Fibroblast of pulmonary artery (primary cell): ENCODE data around the gene MYOM1.

ENCODE experiments used
- DNase-seq: peaks from one replicate; pipeline ENCODE4 v3.0.0-alpha.2; 2010; ENCODE audit warnings: low read depth
- H3K4me3 ChIP-seq: replicated peaks from 2 replicates; pipeline ENCODE4 v1.5.1; 2011; ENCODE audit warnings: low read depth, mild to moderate bottlenecking, control low read depth, low read length, moderate library complexity
- CTCF ChIP-seq: IDR thresholded peaks from 2 replicates; pipeline ENCODE4 v1.5.1; 2011; ENCODE audit warnings: mild to moderate bottlenecking, control low read depth, low read length, inconsistent platforms; ENCODE audit errors: missing control alignments

MYOM1 gene

DNA sequence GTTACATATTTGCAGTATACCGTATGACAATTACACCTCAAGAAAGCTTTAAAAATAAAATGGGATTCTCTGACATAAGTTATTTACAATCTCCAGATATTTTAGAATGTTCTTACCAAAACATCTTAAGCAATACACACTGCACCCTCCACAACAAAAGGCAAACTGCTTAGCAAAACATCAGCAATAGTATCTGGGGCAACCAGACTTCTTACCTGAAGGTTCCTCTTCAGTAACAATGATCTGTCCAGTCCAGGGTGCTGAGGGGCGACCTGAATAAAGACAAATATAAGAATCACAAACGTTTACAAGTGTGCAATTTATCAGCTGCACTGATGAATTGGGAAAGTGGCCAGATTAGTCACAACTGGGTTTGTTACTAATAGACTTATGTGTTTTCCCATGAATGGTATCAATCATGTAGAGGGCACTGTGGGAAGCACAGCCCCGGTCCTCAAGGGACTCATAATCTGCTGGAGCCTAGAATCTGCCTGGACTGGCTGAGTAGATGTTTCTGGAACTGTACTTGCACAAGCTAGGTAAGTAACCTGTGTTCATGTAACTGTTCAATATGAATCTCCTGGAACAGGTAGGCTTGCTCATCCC lies 70.7 kb downstream of the MYOM1 start:
- DNase-seq: peak; percentile 16
- no peak for TF ChIP-seq CTCF
- H3K4me3 ChIP-seq: no peak overlapping the region

GRCh38 chr18:3147935-3148554 lies 71.7 kb downstream of the MYOM1 start:
- no peak for TF ChIP-seq CTCF
- DNase-seq: no peak
- H3K4me3 ChIP-seq: no peak overlapping the region

DNA sequence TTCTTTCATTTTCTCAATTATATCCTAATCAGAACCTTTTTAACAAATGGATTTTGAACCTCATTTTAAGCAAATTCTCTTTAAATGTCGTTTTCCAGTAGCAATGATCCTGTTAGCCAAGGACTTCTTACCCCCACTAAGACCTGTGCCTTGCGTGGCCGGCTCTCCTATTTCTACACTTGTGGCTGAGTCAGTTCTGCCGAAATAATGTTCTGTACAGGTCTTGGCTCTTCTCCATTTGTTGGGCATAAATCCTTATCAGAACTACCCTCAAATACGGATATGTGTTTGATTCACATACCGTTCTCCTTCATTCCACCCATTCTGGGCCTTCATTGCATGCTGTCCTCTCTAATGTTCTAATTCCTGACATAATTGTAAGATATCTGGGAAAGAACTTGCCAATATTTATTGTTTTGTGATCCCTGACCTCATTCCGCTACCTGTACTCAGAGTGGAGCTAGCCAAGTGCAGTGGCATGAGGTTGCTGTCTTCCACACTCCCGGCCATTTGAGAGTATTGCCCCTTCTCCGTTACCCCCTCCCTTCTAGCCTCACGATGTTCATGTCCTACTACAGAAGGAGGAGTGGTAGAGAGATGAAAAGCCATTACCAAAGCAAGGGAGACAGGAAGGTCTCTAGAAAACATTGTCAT lies 78.7 kb downstream of the MYOM1 start:
- H3K4me3 ChIP-seq: no peak overlapping the region
- no peak for TF ChIP-seq CTCF
- DNase-seq: no peak

DNA sequence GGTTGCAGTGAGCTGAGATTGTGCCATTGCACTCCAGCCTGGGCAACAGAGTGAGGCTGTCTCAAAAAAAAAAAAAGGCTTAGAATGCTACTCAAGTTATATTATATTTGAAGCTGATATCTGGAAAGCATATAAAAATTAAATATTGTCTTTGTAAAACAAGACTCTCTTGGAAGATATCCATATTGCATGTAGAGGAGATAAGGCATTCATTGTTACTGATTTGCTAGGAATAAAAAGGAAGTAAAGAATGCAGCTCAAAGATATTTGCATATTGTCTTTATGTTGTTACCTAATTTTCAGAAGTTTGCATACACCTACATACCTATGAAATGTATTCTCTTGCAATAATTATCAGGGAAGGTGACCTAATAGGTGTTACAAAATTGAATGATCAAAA lies 79.4 kb downstream of the MYOM1 start:
- TF ChIP-seq CTCF: no peak
- no peak for DNase-seq

GRCh38 chr18:3139406-3139805 lies 80.4 kb downstream of the MYOM1 start:
- no peak for TF ChIP-seq CTCF
- H3K4me3 ChIP-seq: no peak overlapping the region
- DNase-seq: no peak

More for the DNA sequence above, 79.4 kb downstream of the MYOM1 start:
- H3K4me3 ChIP-seq: no peak overlapping the region

DNA sequence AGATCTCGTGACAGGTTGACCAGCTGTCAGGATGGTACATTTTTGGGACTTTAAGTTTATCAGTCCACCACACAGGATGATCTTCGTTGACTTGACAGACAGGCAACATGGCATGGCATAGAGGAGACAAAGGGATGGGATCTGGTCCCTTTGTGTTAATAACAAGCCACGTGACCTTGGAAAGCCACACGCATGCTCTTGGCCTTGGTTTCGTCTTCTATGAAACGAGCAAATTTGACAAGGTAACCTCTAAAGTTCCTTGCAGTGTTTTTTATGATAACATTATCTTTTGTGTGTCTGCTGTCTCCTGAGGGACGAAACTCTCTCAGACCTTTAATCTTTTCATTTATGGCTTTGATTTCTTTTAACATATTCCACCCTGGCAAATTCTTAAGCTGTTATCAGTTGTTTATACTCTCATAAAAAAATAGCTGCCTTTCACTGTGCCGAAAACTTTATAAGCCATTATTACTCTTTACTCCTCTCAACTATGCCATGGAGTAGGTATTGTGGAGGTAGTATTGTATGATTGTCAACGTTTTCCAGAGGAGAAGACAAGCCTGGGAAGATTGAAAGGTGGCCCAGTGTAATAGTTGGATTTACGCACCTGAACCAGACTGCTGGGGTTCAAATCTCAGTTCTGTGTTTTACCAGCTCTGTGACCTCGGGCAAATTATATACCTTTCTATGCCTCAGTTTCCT lies 81.3 kb downstream of the MYOM1 start:
- no peak overlapping the region for H3K4me3 ChIP-seq
- no peak for TF ChIP-seq CTCF
- no peak for DNase-seq
